OCI-LY7 (cell line): ENCODE data around the gene PRKRIP1.

ENCODE experiments used
- EZH2phosphoT487 ChIP-seq: fragments of 200-600 bp; sonication (generic); IDR thresholded peaks from 2 replicates; pipeline ENCODE4 v1.6.1; 2018; ENCODE audit warnings: low read depth, borderline replicate concordance, mild to moderate bottlenecking, mixed run types, antibody characterized with exemption, low read length, moderate library complexity, mixed read lengths
- TF ChIP-seq, protein P1 (sequence below): fragments of 200-600 bp; sonication (generic); conservative IDR thresholded peaks from 2 replicates; pipeline ENCODE4 v1.5.1; 2014; ENCODE audit warnings: mild to moderate bottlenecking, antibody characterized with exemption, low read length, moderate library complexity, mixed read lengths

DNA sequence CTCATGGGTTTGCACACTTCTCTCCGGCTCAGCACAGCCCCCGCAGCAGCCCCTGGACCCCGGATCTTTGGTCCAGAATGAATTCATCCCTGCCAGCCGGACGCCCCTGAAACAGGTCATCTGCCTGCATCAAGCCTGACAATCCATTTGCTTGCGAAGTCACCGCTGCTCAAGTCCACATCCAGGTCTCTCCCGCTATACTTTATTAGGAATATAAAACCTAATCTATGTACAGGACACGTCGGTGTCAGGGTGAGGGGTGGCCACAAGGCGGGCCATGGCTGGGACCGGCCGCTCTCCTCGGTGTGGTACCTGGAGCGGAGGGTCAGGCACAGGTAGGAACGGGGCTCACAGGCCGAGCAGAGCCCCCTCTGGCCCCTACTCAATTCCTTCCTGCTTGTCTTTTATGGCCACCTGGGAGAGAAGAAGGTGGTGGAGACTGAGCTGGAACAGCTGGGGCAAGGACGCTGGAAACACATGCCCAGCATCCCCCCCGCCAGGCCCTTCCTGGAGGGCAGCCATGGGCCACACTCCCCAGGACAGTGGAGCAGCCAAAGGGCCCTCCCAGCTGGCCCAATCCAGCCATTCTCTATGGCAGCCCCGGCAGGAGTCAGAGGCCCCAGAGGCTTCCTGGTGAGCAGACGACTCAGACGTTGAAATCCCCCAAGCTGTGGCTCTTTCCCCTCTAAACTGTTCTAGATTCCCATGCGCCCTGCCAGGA lies 77.3 kb downstream of the PRKRIP1 start:
- TF ChIP-seq, protein P1, sequence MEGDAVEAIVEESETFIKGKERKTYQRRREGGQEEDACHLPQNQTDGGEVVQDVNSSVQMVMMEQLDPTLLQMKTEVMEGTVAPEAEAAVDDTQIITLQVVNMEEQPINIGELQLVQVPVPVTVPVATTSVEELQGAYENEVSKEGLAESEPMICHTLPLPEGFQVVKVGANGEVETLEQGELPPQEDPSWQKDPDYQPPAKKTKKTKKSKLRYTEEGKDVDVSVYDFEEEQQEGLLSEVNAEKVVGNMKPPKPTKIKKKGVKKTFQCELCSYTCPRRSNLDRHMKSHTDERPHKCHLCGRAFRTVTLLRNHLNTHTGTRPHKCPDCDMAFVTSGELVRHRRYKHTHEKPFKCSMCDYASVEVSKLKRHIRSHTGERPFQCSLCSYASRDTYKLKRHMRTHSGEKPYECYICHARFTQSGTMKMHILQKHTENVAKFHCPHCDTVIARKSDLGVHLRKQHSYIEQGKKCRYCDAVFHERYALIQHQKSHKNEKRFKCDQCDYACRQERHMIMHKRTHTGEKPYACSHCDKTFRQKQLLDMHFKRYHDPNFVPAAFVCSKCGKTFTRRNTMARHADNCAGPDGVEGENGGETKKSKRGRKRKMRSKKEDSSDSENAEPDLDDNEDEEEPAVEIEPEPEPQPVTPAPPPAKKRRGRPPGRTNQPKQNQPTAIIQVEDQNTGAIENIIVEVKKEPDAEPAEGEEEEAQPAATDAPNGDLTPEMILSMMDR, result no peak
- TF ChIP-seq EZH2phosphoT487, result no peak
